ENCODE data around the gene ZBTB39.
"Not testable (repeated sequence)": the region's sequence is repeated elsewhere in the genome, so short reads cannot be mapped to it uniquely, and the experiment has no call there.

GRCh38 chr12:56963557-56963956, 42.8 kb downstream of the ZBTB39 start:
- TF ChIP-seq, protein P1, sequence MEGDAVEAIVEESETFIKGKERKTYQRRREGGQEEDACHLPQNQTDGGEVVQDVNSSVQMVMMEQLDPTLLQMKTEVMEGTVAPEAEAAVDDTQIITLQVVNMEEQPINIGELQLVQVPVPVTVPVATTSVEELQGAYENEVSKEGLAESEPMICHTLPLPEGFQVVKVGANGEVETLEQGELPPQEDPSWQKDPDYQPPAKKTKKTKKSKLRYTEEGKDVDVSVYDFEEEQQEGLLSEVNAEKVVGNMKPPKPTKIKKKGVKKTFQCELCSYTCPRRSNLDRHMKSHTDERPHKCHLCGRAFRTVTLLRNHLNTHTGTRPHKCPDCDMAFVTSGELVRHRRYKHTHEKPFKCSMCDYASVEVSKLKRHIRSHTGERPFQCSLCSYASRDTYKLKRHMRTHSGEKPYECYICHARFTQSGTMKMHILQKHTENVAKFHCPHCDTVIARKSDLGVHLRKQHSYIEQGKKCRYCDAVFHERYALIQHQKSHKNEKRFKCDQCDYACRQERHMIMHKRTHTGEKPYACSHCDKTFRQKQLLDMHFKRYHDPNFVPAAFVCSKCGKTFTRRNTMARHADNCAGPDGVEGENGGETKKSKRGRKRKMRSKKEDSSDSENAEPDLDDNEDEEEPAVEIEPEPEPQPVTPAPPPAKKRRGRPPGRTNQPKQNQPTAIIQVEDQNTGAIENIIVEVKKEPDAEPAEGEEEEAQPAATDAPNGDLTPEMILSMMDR (IDR thresholded peaks at IDR 0.05): not testable (repeated sequence)
- TF ChIP-seq EZH2phosphoT487, EZH2 (IDR thresholded peaks at IDR 0.05): not testable (repeated sequence)
